GM23248 (cell line): ENCODE results near the gene FAM110A.

Source experiments
- EZH2 ChIP-seq: fragments of 200-600 bp; sonication (generic); IDR thresholded peaks from 2 replicates; pipeline ENCODE4 v1.6.1; 2018; ENCODE audit warnings: antibody characterized with exemption, mild to moderate bottlenecking; ENCODE audit not compliant: insufficient read depth, poor library complexity, severe bottlenecking
- EZH2phosphoT487 ChIP-seq: fragments of 200-600 bp; sonication (generic); IDR thresholded peaks from 2 replicates; pipeline ENCODE4 v1.6.1; 2018; ENCODE audit warnings: antibody characterized with exemption, moderate library complexity, mild to moderate bottlenecking, low read depth; ENCODE audit not compliant: insufficient read depth

GRCh38 chr20:859751-860231 lies 26.3 kb downstream of the FAM110A start:
- TF ChIP-seq EZH2 = no peak
- TF ChIP-seq EZH2phosphoT487 = no peak
